HG03575 (cell line): ENCODE measurements around the gene ETNPPL.

Experiments
- ATAC-seq: cut with Tn5 transposase; IDR thresholded peaks from one replicate; pipeline ENCODE4 v1.9.1; 2021; ENCODE audit not compliant: unreplicated experiment, insufficient number of reproducible peaks, low FRiP score; ENCODE audit errors: extremely low read depth

ETNPPL gene

GRCh38 chr4:108706289-108706688 is 56.6 kb downstream of the ETNPPL start:
- no peak for ATAC-seq

DNA sequence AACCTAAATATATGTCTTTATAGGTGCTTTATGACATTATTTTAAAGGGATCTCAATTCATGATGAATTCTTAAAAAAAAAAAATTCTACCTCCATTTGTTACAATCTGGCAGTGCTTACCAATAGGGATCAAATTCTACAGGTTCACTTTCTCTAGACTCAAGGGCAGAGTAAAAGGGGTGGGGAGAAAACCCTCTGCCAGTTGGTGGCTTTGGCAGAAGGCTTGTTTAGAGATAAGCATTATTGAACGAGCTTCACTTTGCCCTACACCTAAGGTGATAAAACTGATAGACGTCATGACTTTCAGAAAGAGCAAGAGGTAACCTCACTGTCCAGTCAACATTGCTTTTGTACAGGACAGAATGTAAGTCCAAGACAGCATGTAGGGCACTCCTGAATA is 58.9 kb downstream of the ETNPPL start:
- ATAC-seq = no peak

GRCh38 chr4:108703370-108703769 is 59.5 kb downstream of the ETNPPL start:
- no peak for ATAC-seq

GRCh38 chr4:108702960-108703359 is 59.9 kb downstream of the ETNPPL start:
- ATAC-seq = no peak

GRCh38 chr4:108700081-108700757 is 62.6 kb downstream of the ETNPPL start:
- no peak for ATAC-seq

GRCh38 chr4:108696160-108696559 is 66.7 kb downstream of the ETNPPL start:
- ATAC-seq = no peak

DNA sequence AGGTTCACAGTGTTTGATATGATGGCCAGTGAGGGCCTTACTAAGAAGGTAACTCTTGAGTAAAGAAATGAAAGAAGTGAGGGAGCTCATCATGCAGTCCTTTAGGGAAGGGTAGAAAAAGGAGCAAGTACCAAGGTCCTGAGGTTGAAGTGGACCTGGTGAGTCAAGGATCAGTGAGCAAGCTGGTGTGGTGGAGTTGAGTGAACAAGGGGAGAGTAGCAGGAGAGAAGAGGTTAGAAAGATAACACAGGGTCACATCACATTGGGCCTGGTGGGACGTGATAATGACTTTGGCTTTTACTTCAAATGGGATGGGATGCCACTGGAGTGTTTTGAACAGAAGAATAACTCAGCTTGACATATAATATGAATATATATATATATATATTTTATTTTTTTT is 67.8 kb downstream of the ETNPPL start:
- no peak for ATAC-seq

GRCh38 chr4:108694423-108694822 is 68.4 kb downstream of the ETNPPL start:
- ATAC-seq = no peak

- no peak for ATAC-seq
These were observed 69.0 kb downstream of the ETNPPL start for GRCh38 chr4:108693819-108694218.

DNA sequence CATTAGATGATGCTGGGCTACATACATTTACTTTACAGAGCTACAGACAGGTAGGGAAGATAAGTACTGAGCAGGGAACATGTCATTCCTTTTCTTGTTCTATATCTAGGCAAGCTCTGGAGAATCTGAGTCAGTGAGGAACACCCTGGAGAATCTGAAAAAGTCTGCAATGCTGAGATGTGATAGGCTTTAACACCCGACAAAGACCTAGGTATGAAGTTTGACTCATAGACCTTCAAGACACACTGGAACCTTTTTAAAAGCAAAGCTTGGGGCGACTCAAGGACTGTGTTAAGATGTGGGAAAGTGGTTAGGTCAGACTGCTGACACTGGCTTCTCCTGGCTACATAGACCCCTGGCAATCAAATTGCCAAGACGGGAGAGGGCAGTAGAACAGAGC is 69.6 kb downstream of the ETNPPL start:
- no peak for ATAC-seq
